GM11168 (cell line): Measurements from ENCODE around the gene BANP.

Source experiments
- in situ Hi-C: fragments of 300-500 bp; cut with MboI; formaldehyde crosslinking; loops from one replicate; pipeline ENCODE4 v1.12.0; 2022; ENCODE audit warnings: low sequenced_read_pairs; ENCODE audit not compliant: unreplicated experiment

The BANP gene

DNA sequence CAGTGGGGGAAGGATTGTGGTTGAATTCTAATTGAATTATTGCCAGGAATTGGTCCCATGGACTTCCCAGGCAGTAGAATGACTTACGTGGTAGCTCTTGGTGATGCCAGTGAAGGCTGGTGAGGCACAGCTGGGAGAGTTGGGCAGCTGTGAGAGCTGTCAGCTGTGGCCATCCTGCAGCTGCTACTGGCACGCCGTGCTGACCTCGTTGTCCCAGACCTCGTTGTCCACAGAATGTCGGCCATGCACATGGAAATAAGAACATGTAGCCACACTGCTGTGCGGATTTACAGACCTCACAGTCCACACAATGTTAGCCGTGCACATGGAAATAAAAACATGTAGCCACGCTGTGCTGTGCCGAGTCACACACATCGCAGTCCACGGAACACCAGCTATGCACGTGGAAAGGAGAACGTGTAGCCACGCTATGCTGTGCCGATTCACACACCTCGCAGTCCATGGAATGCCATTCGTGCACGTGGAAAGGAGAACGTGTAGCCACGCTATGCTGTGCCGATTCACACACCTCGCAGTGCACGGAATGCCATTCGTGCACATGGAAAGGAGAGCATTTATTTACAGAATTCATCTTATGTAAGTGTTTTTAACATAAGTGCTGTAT lies 59.2 kb downstream of the BANP start:
- in situ Hi-C loops, result loop anchor here (25.0 kb wide), 1 partner anchor 402 kb away; no protein-coding TSS in a partner anchor

DNA sequence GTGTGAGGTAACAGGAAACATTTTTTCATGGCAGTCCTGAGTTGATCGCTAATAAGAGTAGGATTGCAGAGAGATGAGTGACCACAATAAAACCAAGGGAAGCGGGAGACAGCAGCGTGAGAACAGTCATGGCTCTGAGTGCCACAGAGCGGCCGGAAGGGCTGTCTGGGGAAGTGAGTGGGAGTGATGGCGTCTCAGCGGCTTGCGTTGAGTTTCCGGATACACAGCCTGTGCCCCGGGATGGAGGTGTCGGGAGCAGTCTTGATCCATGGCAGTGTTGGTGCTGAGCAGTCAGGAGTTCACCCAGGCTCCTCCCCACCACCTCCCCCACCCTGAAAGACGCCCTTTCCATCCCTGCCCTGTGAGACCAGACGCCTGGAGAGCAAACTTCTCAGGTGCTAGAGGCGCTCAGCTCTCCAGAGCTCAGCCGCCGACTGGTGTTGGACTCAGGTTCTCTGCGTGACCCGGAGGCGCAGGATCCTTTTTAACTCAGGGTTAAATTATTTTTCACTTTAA lies 59.8 kb downstream of the BANP start:
- in situ Hi-C loops, result loop anchor here (25.0 kb wide), 1 partner anchor 401 kb away; no protein-coding TSS in a partner anchor

DNA sequence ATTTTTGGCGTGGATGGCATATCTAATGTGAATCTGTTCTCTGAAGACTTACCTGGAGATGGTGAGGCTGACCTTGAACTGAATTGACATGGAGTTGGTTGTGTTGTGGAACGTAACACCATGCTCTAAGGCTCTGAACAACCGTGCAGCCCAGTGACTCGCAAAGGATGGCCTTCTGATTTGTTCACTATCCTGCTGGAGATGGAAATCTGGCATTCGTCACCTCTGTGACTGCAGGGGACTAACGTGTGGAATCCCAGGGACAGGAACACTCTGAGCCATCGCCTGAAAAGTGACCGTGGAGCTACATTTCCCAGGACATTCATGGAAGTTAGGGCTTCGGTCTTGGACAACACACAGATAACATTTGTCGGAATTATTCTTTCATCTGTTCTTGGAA lies 61.1 kb downstream of the BANP start:
- in situ Hi-C loops, result loop anchor here (25.0 kb wide), 1 partner anchor 400 kb away; no protein-coding TSS in a partner anchor

DNA sequence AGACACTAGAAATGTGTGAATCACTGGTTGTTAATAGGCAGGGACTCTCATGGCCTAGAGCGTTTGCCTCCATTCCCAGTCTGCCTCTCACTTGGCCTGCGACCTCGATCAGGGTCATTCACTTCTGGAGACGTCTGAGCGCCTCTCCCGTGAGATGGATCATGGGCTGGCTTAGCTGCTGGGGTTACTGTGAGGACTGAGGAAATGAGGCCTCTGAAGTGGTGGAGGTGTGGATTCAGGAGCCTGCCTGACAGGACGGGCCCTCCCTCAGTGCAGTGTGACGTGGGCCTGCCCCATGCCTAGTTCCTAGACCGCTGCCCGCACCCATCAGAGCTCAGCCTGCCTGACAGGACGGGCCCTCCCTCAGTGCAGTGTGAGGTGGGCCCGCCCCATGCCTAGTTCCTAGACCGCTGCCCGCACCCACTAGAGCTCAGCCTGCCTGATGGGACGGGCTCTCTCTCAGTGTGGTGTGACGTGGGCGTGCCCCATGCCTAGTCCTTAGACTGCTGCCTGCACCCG lies 61.9 kb downstream of the BANP start:
- in situ Hi-C loops, result loop anchor here (25.0 kb wide), 1 partner anchor 399 kb away; no protein-coding TSS in a partner anchor

DNA sequence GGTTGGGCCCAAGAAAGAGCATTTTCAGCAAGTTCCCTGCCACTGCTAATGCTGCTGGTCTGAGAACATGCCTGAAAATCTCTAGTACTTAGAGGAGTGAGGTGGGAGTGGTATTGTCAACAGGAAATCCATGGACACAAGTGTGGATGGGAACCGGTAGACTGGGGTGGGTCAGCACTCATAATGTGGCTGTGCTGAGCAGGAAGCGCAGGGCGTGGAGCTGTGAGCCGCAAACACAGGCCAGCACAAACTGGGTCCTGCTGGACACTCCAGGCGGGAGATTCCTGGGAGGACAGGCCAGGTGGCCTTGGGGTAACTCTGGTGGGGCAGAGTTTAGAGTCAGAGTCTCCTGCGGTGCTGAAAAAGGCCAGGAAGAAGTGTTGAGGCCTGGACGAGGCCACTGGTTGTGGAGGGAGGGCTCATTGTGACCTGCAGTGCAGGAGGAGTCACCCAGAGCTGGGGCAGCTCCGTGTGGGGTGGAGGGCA lies 62.6 kb downstream of the BANP start:
- in situ Hi-C loops, result loop anchor here (25.0 kb wide), 1 partner anchor 398 kb away; no protein-coding TSS in a partner anchor

DNA sequence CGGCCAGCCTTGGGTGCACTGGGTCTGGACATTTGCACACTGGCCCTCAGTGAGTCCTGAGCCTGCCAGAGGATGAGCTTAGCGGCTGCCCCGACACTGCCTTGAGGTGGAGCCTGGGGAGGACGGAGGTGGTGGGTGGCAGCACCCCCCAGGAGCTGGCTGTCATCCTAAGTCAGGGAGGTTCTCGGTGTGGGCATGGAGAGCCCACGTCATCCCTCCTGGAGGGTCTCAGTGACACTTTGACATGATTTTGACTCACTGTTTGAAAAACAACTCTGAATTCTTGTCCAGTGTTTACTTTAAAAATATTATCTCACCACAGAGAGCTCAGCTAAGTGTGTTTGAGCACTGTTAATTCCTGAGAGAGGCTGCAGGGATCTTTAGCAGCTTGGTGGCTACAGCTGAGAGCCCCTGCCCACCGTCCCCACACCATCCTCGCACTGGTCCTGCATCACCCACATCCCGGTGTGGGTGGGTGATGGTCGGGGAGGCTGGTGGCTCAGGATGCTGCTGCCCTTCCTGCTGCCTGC lies 63.1 kb downstream of the BANP start:
- in situ Hi-C loops, result loop anchor here (25.0 kb wide), 1 partner anchor 398 kb away; no protein-coding TSS in a partner anchor

DNA sequence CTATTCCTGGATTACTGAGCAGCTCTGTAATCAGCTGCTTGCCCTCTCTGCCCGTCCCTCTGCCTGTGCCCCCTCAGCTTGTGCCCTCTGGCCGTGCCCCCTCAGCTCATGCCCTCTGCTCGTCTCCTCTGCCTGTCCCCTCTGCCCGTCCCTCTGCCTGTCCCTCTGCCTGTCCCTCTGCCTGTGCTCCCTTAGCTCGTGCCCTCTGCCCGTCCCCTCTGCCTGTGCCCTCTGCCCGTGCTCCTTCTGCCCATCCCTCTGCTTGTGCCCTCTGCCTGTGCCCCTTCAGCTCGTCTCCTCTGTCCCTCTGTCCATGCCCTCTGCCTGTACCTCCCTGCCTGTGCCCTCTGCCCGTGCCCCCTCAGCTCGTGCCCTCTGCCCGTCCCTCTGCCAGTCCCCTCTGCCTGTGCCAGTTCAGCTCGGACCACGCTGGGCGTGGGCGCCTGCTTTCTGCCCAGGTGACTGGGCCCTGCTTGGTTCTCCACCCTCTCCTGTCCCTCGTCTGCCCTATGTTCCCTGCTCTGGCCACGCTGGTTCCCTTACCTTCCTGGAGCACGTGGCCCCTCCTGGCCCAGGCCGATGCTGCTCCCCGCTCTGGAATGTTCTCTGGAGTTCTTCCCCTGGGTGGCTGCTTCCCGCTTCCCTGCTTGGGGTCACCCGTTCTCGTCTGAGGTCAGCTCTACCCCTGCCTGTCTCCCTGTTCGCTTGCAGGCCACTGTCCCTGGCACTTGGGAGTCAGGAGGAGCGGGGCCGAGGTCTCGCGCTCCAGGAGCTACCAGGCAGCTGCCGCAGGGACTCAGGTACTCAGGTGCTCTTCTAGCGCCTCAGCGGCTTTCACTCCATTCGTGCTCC lies 63.9 kb downstream of the BANP start:
- in situ Hi-C loops, result loop anchor here (25.0 kb wide), 1 partner anchor 397 kb away; no protein-coding TSS in a partner anchor

DNA sequence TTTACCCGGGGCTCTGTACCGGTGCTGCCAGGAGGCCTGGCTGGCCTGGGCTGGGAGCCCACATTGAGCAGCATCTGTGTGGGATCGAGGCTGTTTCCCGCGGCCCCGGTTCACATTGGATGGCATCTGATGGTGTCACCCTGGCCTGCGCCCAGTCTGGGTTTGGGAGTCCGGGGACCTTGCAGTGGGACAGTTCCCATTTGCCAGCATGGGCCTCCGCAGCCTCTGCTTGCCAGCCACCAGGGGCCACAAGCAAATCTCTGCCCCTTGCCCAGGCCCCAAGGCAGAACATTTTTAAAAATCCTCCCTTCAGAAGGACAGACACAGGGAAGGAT lies 64.5 kb downstream of the BANP start:
- in situ Hi-C loops, result loop anchor here (25.0 kb wide), 1 partner anchor 397 kb away; no protein-coding TSS in a partner anchor

DNA sequence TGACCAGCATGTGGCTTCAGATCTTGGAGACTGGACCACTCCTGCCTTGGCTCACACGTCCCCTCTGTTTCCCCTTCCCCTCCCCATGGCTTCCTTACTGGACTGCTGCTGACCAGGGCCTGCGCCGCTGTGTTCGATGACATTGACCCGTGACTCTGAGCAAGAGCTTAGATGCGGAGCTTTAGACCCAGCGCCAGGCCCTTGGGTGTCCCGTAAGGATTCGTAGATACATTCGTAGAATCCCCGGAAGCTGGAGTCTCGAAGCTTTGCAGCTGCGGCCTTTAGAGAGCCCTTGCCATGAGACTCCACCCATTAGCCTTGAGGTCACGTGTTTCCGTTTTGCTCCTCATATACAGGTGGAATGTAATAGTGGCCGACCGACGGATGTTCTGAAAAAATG lies 65.2 kb downstream of the BANP start:
- in situ Hi-C loops, result loop anchor here (25.0 kb wide), 1 partner anchor 396 kb away; no protein-coding TSS in a partner anchor

DNA sequence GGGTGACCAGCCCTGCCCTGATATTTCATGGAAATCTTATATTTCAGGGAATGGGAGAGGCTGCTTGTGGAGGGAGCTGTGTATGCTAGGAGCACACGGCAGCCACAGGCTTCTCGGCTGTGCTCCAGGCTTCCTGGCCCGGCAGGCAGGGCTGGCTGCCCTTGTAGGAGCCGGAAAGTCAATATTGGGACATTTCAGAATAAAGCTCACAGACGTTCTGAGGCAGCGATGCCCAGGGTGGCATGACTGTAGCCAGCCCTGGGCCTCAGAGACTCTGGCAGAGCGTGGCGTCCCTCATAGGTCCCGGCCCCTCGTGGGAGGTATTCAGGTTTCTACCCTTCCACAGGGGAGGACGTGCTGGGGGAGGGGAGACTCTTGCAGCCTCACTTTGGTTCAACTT lies 65.7 kb downstream of the BANP start:
- in situ Hi-C loops, result loop anchor here (25.0 kb wide), 1 partner anchor 395 kb away; no protein-coding TSS in a partner anchor

DNA sequence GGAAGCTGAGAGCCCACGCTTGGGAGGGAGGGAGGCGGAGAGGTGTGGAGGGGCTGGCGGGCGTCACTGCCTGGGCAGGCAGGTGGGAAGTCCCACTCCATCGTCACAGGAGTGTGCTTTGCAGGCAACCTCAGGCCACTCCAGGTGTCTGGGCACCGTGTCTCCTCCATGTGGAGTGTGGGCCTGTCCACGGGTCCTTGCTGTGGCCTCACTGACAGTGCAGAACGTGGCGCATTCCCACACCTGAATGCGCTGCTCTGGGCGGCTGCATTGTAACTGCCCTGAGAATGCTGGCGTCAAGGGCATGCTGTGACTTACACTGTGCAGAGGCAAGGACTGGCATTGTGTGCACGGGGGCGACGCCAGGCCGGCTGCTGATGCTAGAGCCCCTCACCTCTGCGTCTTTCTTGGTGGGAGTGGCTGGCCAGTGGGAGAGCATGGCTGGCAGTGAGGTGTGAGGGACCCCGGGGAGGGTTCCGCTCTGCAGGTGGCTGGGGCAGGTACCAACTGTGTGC lies 66.4 kb downstream of the BANP start:
- in situ Hi-C loops, result loop anchor here (25.0 kb wide), 1 partner anchor 395 kb away; no protein-coding TSS in a partner anchor

DNA sequence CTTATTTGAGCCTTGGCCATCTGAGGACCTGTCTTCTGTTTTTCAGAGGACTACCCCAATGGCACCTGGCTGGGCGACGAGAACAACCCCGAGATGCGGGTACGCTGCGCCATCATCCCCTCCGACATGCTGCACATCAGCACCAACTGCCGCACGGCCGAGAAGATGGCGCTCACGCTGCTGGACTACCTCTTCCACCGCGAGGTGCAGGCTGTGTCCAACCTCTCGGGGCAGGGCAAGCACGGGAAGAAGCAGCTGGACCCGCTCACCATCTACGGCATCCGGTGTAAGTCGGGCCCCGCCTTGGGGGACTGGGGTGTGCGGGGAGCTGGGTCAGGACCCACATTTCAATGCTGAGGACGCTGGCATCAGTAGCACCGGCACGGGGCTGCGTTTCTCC lies 67.1 kb downstream of the BANP start:
- in situ Hi-C loops, result loop anchor here (25.0 kb wide), 1 partner anchor 394 kb away; no protein-coding TSS in a partner anchor

DNA sequence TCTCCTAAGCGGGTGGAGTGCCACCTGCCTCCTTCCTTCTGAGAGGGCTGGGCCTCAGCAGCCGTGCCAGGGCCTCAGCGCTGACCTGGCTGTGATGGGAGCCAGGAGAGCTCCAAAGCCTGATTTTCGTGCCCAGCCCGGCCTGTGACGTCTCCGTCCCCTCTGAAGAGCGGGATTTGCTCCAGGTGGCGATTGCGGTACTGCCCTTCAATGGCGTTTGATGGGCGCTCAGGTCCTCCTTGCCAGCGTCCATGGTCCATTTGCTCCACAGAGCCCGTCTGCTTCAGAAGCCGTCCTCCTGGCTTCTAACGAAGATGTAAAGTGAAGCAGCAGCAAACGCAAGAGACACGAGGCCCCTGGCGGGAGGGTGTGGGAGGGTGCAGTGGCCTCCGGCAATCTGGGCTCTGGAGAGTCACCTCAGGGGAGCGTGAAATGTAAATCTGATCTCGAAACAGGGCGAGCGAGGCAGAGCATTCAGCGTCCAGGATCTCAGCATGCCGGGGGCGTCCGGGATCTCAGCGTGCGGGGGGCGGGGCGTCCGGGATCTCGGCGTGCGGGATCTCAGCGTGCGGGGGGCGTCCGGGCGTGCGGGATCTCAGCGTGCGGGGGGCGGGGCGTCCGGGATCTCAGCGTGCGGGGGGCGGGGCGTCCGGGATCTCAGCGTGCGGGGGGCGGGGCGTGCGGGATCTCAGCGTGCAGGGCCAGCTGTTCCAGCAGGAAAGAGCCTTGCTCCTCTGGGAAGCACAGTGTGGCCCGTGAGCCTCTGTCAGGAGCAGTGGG lies 68.0 kb downstream of the BANP start:
- in situ Hi-C loops, result loop anchor here (25.0 kb wide), 1 partner anchor 393 kb away; no protein-coding TSS in a partner anchor

DNA sequence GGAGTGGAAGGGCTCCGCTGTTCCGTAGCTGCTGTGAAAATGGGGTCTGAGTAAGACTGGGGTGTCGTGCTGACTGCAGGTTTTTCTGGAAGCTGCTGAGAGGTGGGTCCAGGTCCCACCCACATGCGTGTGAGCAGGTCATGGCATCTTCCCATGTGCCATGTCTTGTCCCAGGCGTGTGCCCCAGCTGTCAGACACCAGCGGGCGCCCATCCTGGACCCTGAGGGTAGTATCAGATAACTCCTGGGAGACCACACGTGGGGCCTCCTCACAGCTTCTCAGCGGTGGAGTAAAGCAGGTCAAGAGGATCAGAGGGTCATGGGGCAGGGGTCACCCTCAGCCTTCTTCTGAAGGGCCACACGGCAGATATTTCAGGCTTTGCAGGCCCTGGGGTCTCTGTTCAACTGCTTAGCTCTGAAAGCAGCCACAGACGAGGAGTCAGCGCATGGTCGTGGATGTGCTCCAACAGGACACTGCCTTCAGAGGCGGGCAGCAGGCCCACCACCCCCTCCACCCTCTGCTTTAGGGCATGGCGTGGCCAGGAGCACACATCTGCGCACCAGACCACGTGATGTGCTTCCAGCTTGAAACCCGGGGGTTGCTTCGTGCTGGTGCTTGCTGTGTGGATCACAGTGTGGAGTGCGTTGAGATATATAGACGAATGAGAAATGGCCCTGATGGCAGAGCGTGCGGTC lies 68.7 kb downstream of the BANP start:
- in situ Hi-C loops, result loop anchor here (25.0 kb wide), 1 partner anchor 392 kb away; no protein-coding TSS in a partner anchor

DNA sequence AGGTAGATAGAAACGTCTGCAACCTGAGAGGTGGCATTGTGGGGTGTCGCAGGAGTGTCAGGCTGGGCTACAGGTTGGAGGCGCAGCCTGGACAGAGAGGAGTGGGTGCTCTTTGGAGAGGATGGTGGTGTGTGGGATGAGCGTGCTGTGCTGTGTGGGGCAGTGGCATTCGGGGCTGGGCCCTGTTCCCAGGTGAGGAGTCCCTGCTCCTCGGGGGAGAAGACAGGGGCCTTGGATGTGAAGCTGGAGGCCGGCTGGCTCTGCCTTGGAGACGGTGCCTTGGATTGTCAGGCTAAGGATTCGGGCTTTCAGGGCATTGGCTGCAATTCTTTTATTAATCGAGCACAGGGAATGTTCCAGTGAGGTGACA lies 69.3 kb downstream of the BANP start:
- in situ Hi-C loops, result loop anchor here (25.0 kb wide), 1 partner anchor 392 kb away; no protein-coding TSS in a partner anchor

DNA sequence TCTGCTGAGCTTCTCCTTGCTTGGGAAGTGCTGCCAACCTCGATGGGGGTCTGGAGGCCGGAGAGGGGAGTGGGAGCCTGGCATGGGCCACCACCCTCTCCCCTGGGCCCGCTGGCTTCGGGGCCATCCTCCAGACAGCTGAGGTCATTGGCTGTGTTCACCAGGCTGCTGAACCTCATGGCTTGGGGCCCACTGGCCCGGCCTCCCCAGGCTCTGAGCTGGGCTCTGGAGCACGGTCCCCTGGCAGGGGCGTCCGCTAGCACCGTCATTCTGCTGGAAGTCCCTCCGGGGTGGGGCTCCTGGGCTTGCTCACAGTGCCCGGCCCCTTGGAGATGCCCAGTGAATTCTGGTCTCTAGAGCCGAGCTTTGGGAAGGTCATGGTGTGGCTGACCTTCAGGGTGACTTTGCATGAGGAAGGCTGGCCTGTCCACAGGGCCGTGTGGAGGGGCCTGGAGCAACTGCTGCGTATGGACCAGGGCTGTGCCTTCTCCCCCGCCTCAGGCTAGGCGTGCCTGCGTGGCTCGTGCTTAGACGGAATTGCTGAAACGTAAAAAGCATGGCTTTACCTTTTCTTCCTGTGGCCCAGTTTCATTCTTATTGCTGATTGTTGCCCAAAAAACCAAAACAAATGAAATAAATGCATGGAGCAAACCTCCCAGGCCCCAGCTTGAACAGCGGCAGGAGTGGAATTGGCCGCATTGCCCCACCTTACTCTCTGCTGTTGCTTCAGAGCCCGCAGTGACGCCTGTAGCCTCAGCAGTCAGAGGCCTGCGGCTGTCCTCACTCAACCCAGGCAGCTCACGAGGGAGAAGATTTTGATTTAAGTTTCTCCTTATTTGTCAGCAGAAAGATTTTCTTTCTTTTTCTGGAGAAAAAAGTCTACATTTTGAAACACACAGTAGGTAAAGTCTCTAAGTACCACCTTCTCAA lies 70.1 kb downstream of the BANP start:
- in situ Hi-C loops, result loop anchor here (25.0 kb wide), 1 partner anchor 391 kb away; no protein-coding TSS in a partner anchor
